ENCODE measurements around the gene HCCS.

- TF ChIP-seq PAWR (CRISPR knock-in tag; IDR thresholded peaks at IDR 0.05; ENCODE audit: borderline replicate concordance) (no peak), CTCF (CRISPR knock-in tag; IDR thresholded peaks at IDR 0.05) (no peak), MYC (CRISPR knock-in tag; IDR thresholded peaks at IDR 0.05; ENCODE audit: borderline replicate concordance) (no peak), YY1 (IDR thresholded peaks at IDR 0.05; ENCODE audit: insufficient read depth, insufficient replicate concordance, low read depth, low read length) (no peak), HMGXB4 (CRISPR knock-in tag; IDR thresholded peaks at IDR 0.05; ENCODE audit: borderline replicate concordance in 1 of 2, low read depth in 1 of 2) (no peak), PRDM10 (CRISPR knock-in tag; IDR thresholded peaks at IDR 0.05; ENCODE audit: low read depth) (no peak), HBP1 (CRISPR knock-in tag; IDR thresholded peaks at IDR 0.05; ENCODE audit: low read depth) (no peak), MXI1 (IDR thresholded peaks at IDR 0.05; ENCODE audit: borderline replicate concordance, low read depth, low read length) (no peak)
Measured at GRCh38 chrX:11148401-11148800, 37.3 kb downstream of the HCCS start.

All from HepG2 (cell line).